HCT116 (cell line): ENCODE data around the gene LRRC43.

Source experiments
- CEBPB ChIP-seq: IDR thresholded peaks from 2 replicates; pipeline ENCODE4 v1.6.1; 2012; ENCODE audit warnings: low read depth
- EZH2phosphoT487 ChIP-seq: fragments of 200-600 bp; IDR thresholded peaks from 2 replicates; pipeline ENCODE4 v1.6.1; 2018; ENCODE audit warnings: antibody characterized with exemption, borderline replicate concordance
- POLR2A ChIP-seq: IDR thresholded peaks from 2 replicates; pipeline ENCODE4 v1.7.0; 2011; ENCODE audit warnings: borderline replicate concordance; ENCODE audit not compliant: insufficient read depth, insufficient read length; ENCODE audit errors: extremely low read depth

- TF ChIP-seq CEBPB, result no peak
- no peak for TF ChIP-seq EZH2phosphoT487
- no peak for TF ChIP-seq POLR2A
These were observed 23.4 kb downstream of the LRRC43 start for GRCh38 chr12:122206111-122206881.
